CD8-positive, alpha-beta memory T cell (primary cell): ENCODE measurements around the gene LMLN. TPM values are rescaled to one million over a fixed set of nuclear protein-coding genes. Genes with fewer than 3 reads are reported as not detected.

Source experiments
- CTCF ChIA-PET: fragments of 350-600 bp; sonication (Branson Sonifier 250); formaldehyde crosslinking; loops from one replicate; lab custom pipeline; 2021; ENCODE audit warnings: antibody characterized with exemption; lab: Charles Lee
- POLR2A ChIA-PET: fragments of 350-600 bp; sonication (Branson Sonifier 250); formaldehyde crosslinking; loops from one replicate; lab custom pipeline; 2021; ENCODE audit warnings: antibody characterized with exemption; lab: Charles Lee
- DNase-seq, 5 donors: peaks; one replicate each; pipeline versions ENCODE4 v3.0.0 to v3.0.0-alpha.2; 2020 to 2022; ENCODE audit warnings: mixed read lengths in 1 of 5
- H3K27ac ChIP-seq: one replicate; pipeline ENCODE4 v1.7.0; 2013; ENCODE audit warnings: low read depth, mild to moderate bottlenecking, low read length, moderate library complexity
- H3K27me3 ChIP-seq: 2 replicates; pipeline ENCODE4 v1.7.0; 2013; ENCODE audit warnings: low read length, mild to moderate bottlenecking; ENCODE audit not compliant: insufficient read depth, poor library complexity, severe bottlenecking
- H3K36me3 ChIP-seq: 2 replicates; pipeline ENCODE4 v1.7.0; 2013; ENCODE audit warnings: mild to moderate bottlenecking, low read length, moderate library complexity; ENCODE audit not compliant: insufficient read depth
- H3K4me1 ChIP-seq: 2 replicates; pipeline ENCODE4 v1.7.0; 2013; ENCODE audit warnings: mild to moderate bottlenecking, low read length, moderate library complexity; ENCODE audit not compliant: insufficient read depth
- H3K4me3 ChIP-seq: 2 replicates; pipeline ENCODE4 v1.7.0; 2013; ENCODE audit warnings: mild to moderate bottlenecking, low read length
- H3K9me3 ChIP-seq: 2 replicates; pipeline ENCODE4 v1.7.0; 2013; ENCODE audit warnings: mild to moderate bottlenecking, low read length
- H3K27ac Mint-ChIP-seq, 8 donors: one replicate each; pipeline ENCODE4 v1.8.0; 2020 to 2021; ENCODE audit warnings: mixed read lengths in 8 of 8, mild to moderate bottlenecking in 6 of 8, inconsistent platforms in 3 of 8, moderate library complexity in 3 of 8
- H3K27me3 Mint-ChIP-seq, 2 donors: one replicate each; pipeline ENCODE4 v1.8.0; 2020 to 2021; ENCODE audit warnings: mixed read lengths in 2 of 2, mild to moderate bottlenecking in 1 of 2, moderate library complexity in 1 of 2
- H3K36me3 Mint-ChIP-seq, 3 donors: one replicate each; pipeline ENCODE4 v1.8.0; 2020 to 2021; ENCODE audit warnings: mixed read lengths in 3 of 3, inconsistent platforms in 1 of 3, mild to moderate bottlenecking in 1 of 3
- H3K4me1 Mint-ChIP-seq, 3 donors: one replicate each; pipeline ENCODE4 v1.8.0; 2020 to 2021; ENCODE audit warnings: mixed read lengths in 3 of 3, inconsistent platforms in 1 of 3, mild to moderate bottlenecking in 1 of 3
- H3K4me3 Mint-ChIP-seq, 7 donors: one replicate each; pipeline ENCODE4 v1.8.0; 2020 to 2021; ENCODE audit warnings: mixed read lengths in 7 of 7, mild to moderate bottlenecking in 6 of 7, moderate library complexity in 4 of 7, inconsistent platforms in 2 of 7
- H3K9me3 Mint-ChIP-seq, 5 donors: one replicate each; pipeline ENCODE4 v1.8.0; 2020 to 2022; ENCODE audit warnings: mixed read lengths in 5 of 5, mild to moderate bottlenecking in 3 of 5, moderate library complexity in 2 of 5, inconsistent platforms in 1 of 5
- polyA plus RNA-seq: library from polyadenylated mRNA; unstranded; fragments of 300-500 nt; fragmentation: Illumina TruSeq; gene quantifications from one replicate; pipeline ENCODE4 v1.2.3, GENCODE V29; 2021
- total RNA-seq, 2 experiments: library from RNA; stranded (reverse); gene quantifications; one replicate each; pipeline ENCODE4 v1.2.3, GENCODE V29; 2021

Gene LMLN
- total and polyA plus RNA-seq, 3 experiments from 2014 or later = 2.4 to 7.4 (median 7.3) TPM

DNA sequence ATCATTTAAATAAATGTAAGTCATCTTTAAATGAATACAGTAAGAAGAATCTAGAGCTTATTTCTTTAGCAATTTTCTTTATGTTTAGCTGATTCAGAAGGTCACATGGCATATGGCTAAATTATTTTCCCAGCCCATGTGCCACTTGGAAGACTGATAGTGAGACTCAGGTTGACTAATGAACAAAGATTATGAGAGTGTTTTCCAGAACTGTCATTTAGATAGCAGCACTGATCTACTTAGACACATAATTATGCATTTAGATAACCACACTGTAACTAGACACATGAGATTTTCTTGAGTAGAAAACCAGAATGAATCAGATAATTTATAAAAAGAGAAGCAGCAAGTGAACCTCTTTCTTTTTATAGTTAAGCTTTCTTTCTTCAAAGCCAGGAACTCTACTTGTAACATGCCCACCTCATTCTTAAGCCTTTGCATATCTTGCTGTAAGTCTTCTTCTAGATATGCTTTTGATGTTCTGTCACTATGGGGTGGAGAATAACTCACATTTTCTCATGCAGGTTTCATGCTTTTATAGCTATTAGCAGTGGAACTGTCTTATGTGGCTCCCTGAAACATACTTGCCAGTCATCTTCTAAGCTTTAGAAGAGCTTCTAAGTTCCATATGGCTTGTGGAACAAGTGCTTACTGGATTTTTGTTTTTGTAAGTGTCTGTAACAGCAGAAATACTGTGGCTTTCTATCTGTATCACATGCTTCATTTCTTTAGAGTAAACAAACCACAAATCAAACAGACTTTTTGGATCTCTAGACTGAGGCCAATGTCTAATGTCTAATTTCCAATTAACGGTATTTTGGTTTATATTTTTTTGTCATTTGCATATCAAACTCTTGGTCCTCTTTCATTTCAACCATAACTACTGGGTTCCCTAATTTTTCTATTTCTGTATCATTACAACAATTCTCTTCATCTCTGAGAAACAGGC is 101.4 kb downstream of the LMLN start:
- no peak overlapping the region for H3K27ac Mint-ChIP-seq
- Histone ChIP-seq H3K27ac (no peak overlapping the region), H3K27me3 (no peaks in the 10 kb centered on the region), H3K4me3 (no peak overlapping the region), H3K9me3 (no peaks in the 10 kb centered on the region), H3K4me1 (no peaks in the 10 kb centered on the region), H3K36me3 (no peaks in the 10 kb centered on the region)
- POLR2A ChIA-PET = no interaction called here
- CTCF ChIA-PET = no interaction called here
- no peaks in the 10 kb centered on the region for H3K4me1 Mint-ChIP-seq
- peaks cover 5 to 31% of the 10 kb centered on the region in 2 donors for H3K27me3 Mint-ChIP-seq
- H3K9me3 Mint-ChIP-seq = no peaks in the 10 kb centered on the region
- H3K4me3 Mint-ChIP-seq = no peak overlapping the region
- no peak for DNase-seq
- H3K36me3 Mint-ChIP-seq = no peaks in the 10 kb centered on the region

DNA sequence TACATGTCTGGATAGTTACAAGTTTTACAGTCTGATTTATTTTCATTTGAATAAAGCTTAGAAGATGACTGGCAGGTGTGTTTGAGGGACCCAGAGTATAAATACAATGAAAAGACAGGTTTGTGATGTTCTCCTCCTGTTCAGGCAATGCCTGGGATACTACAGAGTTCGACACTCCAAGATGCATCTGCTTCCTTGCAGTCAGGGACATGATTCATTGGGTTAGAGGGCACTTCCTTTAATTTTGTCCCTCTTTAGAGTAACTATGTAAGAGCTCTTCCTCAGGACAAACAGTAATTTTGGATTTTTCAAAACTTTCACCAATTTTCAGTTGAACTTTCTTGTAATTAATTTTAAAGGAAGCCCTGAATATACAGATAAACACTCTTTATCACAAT is 102.0 kb downstream of the LMLN start:
- H3K27ac ChIP-seq = no peak overlapping the region
- no peaks in the 10 kb centered on the region for H3K4me1 ChIP-seq
- Mint-ChIP-seq H3K27me3 (peaks cover 6 to 28% of the 10 kb centered on the region in 2 donors), H3K4me3 (no peak overlapping the region), H3K9me3 (no peaks in the 10 kb centered on the region), H3K4me1 (no peaks in the 10 kb centered on the region), H3K27ac (no peak overlapping the region), H3K36me3 (no peaks in the 10 kb centered on the region)
- H3K9me3 ChIP-seq = no peaks in the 10 kb centered on the region
- CTCF ChIA-PET = no interaction called here
- no peaks in the 10 kb centered on the region for H3K36me3 ChIP-seq
- H3K4me3 ChIP-seq = no peak overlapping the region
- POLR2A ChIA-PET = no interaction called here
- H3K27me3 ChIP-seq = no peaks in the 10 kb centered on the region
- DNase-seq = no peak

GRCh38 chr3:198064420-198064819 is 104.4 kb downstream of the LMLN start:
- Histone ChIP-seq H3K4me3 (no peak overlapping the region), H3K36me3 (no peaks in the 10 kb centered on the region), H3K9me3 (no peaks in the 10 kb centered on the region), H3K27ac (no peak overlapping the region), H3K27me3 (no peaks in the 10 kb centered on the region), H3K4me1 (no peaks in the 10 kb centered on the region)
- Mint-ChIP-seq H3K27ac (no peak overlapping the region), H3K4me1 (no peaks in the 10 kb centered on the region), H3K36me3 (no peaks in the 10 kb centered on the region), H3K27me3 (peaks cover 4 to 22% of the 10 kb centered on the region in 2 donors), H3K4me3 (no peak overlapping the region), H3K9me3 (no peaks in the 10 kb centered on the region)
- DNase-seq = no peak
- ChIA-PET POLR2A (no interaction called here), CTCF (no interaction called here)

- Histone ChIP-seq H3K9me3 (no peaks in the 10 kb centered on the region), H3K27me3 (no peaks in the 10 kb centered on the region), H3K27ac (no peak overlapping the region), H3K4me1 (no peaks in the 10 kb centered on the region), H3K4me3 (no peak overlapping the region), H3K36me3 (no peaks in the 10 kb centered on the region)
- no peaks in the 10 kb centered on the region for H3K36me3 Mint-ChIP-seq
- POLR2A ChIA-PET = no interaction called here
- no peaks in the 10 kb centered on the region for H3K9me3 Mint-ChIP-seq
- H3K27ac Mint-ChIP-seq = peak overlapping the region in 1 of 8 donors; percentile 32
- no peak overlapping the region for H3K4me3 Mint-ChIP-seq
- H3K27me3 Mint-ChIP-seq = peaks cover 4 to 16% of the 10 kb centered on the region in 2 donors
- no peaks in the 10 kb centered on the region for H3K4me1 Mint-ChIP-seq
- DNase-seq = no peak
- CTCF ChIA-PET = interaction anchor here (2.4 kb wide), 1 partner anchor 14 kb away, joined by 10 read pairs; no protein-coding TSS in a partner anchor
Measured at GRCh38 chr3:198065897-198066296, 105.9 kb downstream of the LMLN start.

DNA sequence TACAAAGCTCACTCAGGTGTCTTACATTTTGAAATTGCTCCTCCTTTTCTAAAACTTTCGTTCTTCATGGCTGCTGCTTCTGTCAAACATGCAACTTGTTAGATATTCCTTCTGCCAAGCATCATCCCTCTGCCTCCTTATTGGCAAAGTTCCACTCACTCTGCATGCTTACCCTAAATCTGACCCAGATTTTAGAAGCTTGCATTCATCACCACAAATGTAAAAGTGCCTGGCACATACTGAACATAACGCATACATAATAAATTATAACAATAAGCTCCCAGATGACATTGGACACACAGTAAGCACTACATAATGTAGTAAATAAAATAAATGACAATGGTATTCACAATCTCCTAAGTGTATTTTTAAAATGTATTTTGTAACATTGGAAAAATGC is 107.4 kb downstream of the LMLN start:
- H3K9me3 Mint-ChIP-seq = no peaks in the 10 kb centered on the region
- no peak for DNase-seq
- no peak overlapping the region for H3K4me3 ChIP-seq
- peaks cover 0 to 6% (median 0%) of the 10 kb centered on the region in 3 donors for H3K4me1 Mint-ChIP-seq
- POLR2A ChIA-PET = no interaction called here
- H3K27me3 ChIP-seq = no peaks in the 10 kb centered on the region
- H3K27ac ChIP-seq = no peak overlapping the region
- H3K27ac Mint-ChIP-seq = no peak overlapping the region
- no peak overlapping the region for H3K4me3 Mint-ChIP-seq
- H3K36me3 Mint-ChIP-seq = no peaks in the 10 kb centered on the region
- H3K4me1 ChIP-seq = no peaks in the 10 kb centered on the region
- CTCF ChIA-PET = interaction anchor here (2.4 kb wide), 1 partner anchor 13 kb away, joined by 10 read pairs; no protein-coding TSS in a partner anchor
- peaks cover 2 to 12% of the 10 kb centered on the region in 2 donors for H3K27me3 Mint-ChIP-seq
- H3K9me3 ChIP-seq = no peaks in the 10 kb centered on the region
- H3K36me3 ChIP-seq = no peaks in the 10 kb centered on the region

- CTCF ChIA-PET = interaction anchor here (4.6 kb wide), 1 partner anchor 9 kb away, joined by 18 read pairs; no protein-coding TSS in a partner anchor
- Histone ChIP-seq H3K36me3 (no peaks in the 10 kb centered on the region), H3K4me1 (no peaks in the 10 kb centered on the region), H3K27me3 (no peaks in the 10 kb centered on the region), H3K9me3 (no peaks in the 10 kb centered on the region), H3K4me3 (no peak overlapping the region), H3K27ac (no peak overlapping the region)
- POLR2A ChIA-PET = no interaction called here
- Mint-ChIP-seq H3K9me3 (no peaks in the 10 kb centered on the region), H3K27me3 (peaks cover 3 to 7% of the 10 kb centered on the region in 2 donors), H3K27ac (no peak overlapping the region), H3K4me1 (peaks cover 0 to 6% (median 0%) of the 10 kb centered on the region in 3 donors), H3K4me3 (no peak overlapping the region), H3K36me3 (no peaks in the 10 kb centered on the region)
- DNase-seq = no peak
Measured at GRCh38 chr3:198070871-198071270, 110.9 kb downstream of the LMLN start.

- no peaks in the 10 kb centered on the region for H3K4me1 ChIP-seq
- H3K27ac ChIP-seq = no peak overlapping the region
- H3K27me3 ChIP-seq = no peaks in the 10 kb centered on the region
- peak overlapping the region in 1 of 8 donors; percentile 86 for H3K27ac Mint-ChIP-seq
- DNase-seq = peak in 2 of 5 donors; percentile 33 to 47
- H3K9me3 Mint-ChIP-seq = no peaks in the 10 kb centered on the region
- H3K36me3 ChIP-seq = no peaks in the 10 kb centered on the region
- no peaks in the 10 kb centered on the region for H3K9me3 ChIP-seq
- H3K4me3 ChIP-seq = no peak overlapping the region
- ChIA-PET POLR2A (no interaction called here), CTCF (interaction anchor here (4.6 kb wide), 1 partner anchor 8 kb away, joined by 18 read pairs; no protein-coding TSS in a partner anchor)
- H3K36me3 Mint-ChIP-seq = no peaks in the 10 kb centered on the region
- peaks cover 3 to 10% of the 10 kb centered on the region in 2 donors for H3K27me3 Mint-ChIP-seq
- H3K4me1 Mint-ChIP-seq = peaks cover 0 to 6% (median 0%) of the 10 kb centered on the region in 3 donors
- H3K4me3 Mint-ChIP-seq = no peak overlapping the region
Measured at GRCh38 chr3:198071602-198072287, 111.7 kb downstream of the LMLN start.
